Measurements from ENCODE around the gene TACR1. TPM values are rescaled to one million over a fixed set of nuclear protein-coding genes. Genes with fewer than 3 reads are reported as not detected.

Gene TACR1
- total and polyA plus RNA-seq, 2 of the 13 experiments (the other 11 are each of a cell fraction or from before 2014, with no cell fraction given): not detected

- TF ChIP-seq STAT6 (CRISPR knock-in tag; IDR thresholded peaks at IDR 0.05; ENCODE audit: borderline replicate concordance) (no peak), REST (IDR thresholded peaks at IDR 0.05; ENCODE audit: borderline replicate concordance in 1 of 2, low read depth in 1 of 2, low read length in 2 of 2) (no peak), DR1 (CRISPR knock-in tag; IDR thresholded peaks at IDR 0.05) (no peak), ZNF33B (CRISPR knock-in tag; IDR thresholded peaks at IDR 0.05) (no peak), PHF8 (CRISPR knock-in tag; IDR thresholded peaks at IDR 0.05) (no peak), TBX2 (CRISPR knock-in tag; IDR thresholded peaks at IDR 0.05; ENCODE audit: borderline replicate concordance) (no peak), CREB1 (IDR thresholded peaks at IDR 0.05) (no peak), CREB1 (CRISPR knock-in tag; IDR thresholded peaks at IDR 0.05) (no peak), FOXK2 (IDR thresholded peaks at IDR 0.05) (no peak)
- TF ChIP-seq, protein P1, sequence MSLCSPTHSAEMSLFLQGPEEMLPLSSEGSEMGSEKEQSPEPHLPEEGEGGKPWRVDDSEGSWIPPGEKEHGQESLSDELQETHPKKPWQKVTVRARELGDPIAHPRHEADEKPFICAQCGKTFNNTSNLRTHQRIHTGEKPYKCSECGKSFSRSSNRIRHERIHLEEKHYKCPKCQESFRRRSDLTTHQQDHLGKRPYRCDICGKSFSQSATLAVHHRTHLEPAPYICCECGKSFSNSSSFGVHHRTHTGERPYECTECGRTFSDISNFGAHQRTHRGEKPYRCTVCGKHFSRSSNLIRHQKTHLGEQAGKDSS (CRISPR knock-in tag; IDR thresholded peaks at IDR 0.05; ENCODE audit: borderline replicate concordance, low read depth): no peak
These were observed 9.4 kb upstream of the TACR1 start (continued) for GRCh38 chr2:75208738-75209137.
